Muscle layer of duodenum (tissue), 2 donors: ENCODE results near the gene WDR90.

Experiments used
- H3K27ac ChIP-seq: one replicate; pipeline ENCODE4 v1.7.0; 2013; ENCODE audit warnings: mild to moderate bottlenecking, low read length
- H3K27me3 ChIP-seq: one replicate; pipeline ENCODE4 v1.7.0; 2013; ENCODE audit warnings: low read depth, mild to moderate bottlenecking, control low read depth, low read length
- H3K36me3 ChIP-seq, 2 donors: one replicate each; pipeline ENCODE4 v1.7.0; 2013; ENCODE audit warnings: low read length in 2 of 2, control low read depth in 1 of 2, mild to moderate bottlenecking in 1 of 2; ENCODE audit not compliant: insufficient read depth in 2 of 2, control insufficient read depth in 1 of 2
- H3K4me1 ChIP-seq, 2 donors: one replicate each; pipeline ENCODE4 v1.7.0; 2013; ENCODE audit warnings: low read length in 2 of 2, mild to moderate bottlenecking in 2 of 2, control low read depth in 1 of 2, moderate library complexity in 1 of 2; ENCODE audit not compliant: insufficient read depth in 2 of 2, control insufficient read depth in 1 of 2
- H3K4me3 ChIP-seq, 2 donors: one replicate each; pipeline ENCODE4 v1.7.0; 2013; ENCODE audit warnings: low read length in 2 of 2, low read depth in 1 of 2, mild to moderate bottlenecking in 1 of 2
- H3K9me3 ChIP-seq, 2 donors: one replicate each; pipeline ENCODE4 v1.7.0; 2013; ENCODE audit warnings: low read length in 2 of 2, control low read depth in 1 of 2, mild to moderate bottlenecking in 1 of 2; ENCODE audit not compliant: control insufficient read depth in 1 of 2
- donor health status: healthy.

The WDR90 gene

GRCh38 chr16:617855-618254 lies 31.3 kb upstream of the WDR90 start:
- Histone ChIP-seq H3K4me3 (no peak overlapping the region), H3K27me3 (no peaks in the 10 kb centered on the region), H3K9me3 (no peaks in the 10 kb centered on the region), H3K4me1 (no peaks in the 10 kb centered on the region), H3K27ac (no peak overlapping the region), H3K36me3 (peaks cover 0 to 6% of the 10 kb centered on the region in 2 donors)

- peaks cover 0 to 6% of the 10 kb centered on the region in 2 donors for H3K36me3 ChIP-seq
- H3K4me1 ChIP-seq, result no peaks in the 10 kb centered on the region
- H3K27ac ChIP-seq, result no peak overlapping the region
- H3K9me3 ChIP-seq, result no peaks in the 10 kb centered on the region
- no peak overlapping the region for H3K4me3 ChIP-seq
- no peaks in the 10 kb centered on the region for H3K27me3 ChIP-seq
Measured at GRCh38 chr16:619476-620100, 29.6 kb upstream of the WDR90 start.

GRCh38 chr16:620700-621525 lies 28.3 kb upstream of the WDR90 start:
- Histone ChIP-seq H3K4me1 (no peaks in the 10 kb centered on the region), H3K9me3 (no peaks in the 10 kb centered on the region), H3K27ac (no peak overlapping the region), H3K4me3 (no peak overlapping the region), H3K36me3 (peaks cover 0 to 13% of the 10 kb centered on the region in 2 donors), H3K27me3 (no peaks in the 10 kb centered on the region)

GRCh38 chr16:621526-622105 lies 27.5 kb upstream of the WDR90 start:
- Histone ChIP-seq H3K9me3 (no peaks in the 10 kb centered on the region), H3K27ac (no peak overlapping the region), H3K4me3 (no peak overlapping the region), H3K36me3 (peaks cover 0 to 20% of the 10 kb centered on the region in 2 donors), H3K27me3 (no peaks in the 10 kb centered on the region), H3K4me1 (no peaks in the 10 kb centered on the region)

GRCh38 chr16:622920-623280 lies 26.3 kb upstream of the WDR90 start:
- no peaks in the 10 kb centered on the region for H3K9me3 ChIP-seq
- peaks cover 0 to 23% of the 10 kb centered on the region in 2 donors for H3K36me3 ChIP-seq
- H3K27ac ChIP-seq, result no peak overlapping the region
- no peak overlapping the region for H3K4me3 ChIP-seq
- H3K27me3 ChIP-seq, result no peaks in the 10 kb centered on the region
- H3K4me1 ChIP-seq, result no peaks in the 10 kb centered on the region

GRCh38 chr16:624526-625070 lies 24.6 kb upstream of the WDR90 start:
- H3K27me3 ChIP-seq, result no peaks in the 10 kb centered on the region
- no peak overlapping the region for H3K27ac ChIP-seq
- no peak overlapping the region for H3K4me3 ChIP-seq
- no peaks in the 10 kb centered on the region for H3K9me3 ChIP-seq
- peaks cover 0 to 32% of the 10 kb centered on the region in 2 donors for H3K36me3 ChIP-seq
- H3K4me1 ChIP-seq, result peaks cover 0 to 1% of the 10 kb centered on the region in 2 donors

- H3K9me3 ChIP-seq, result no peaks in the 10 kb centered on the region
- no peak overlapping the region for H3K4me3 ChIP-seq
- H3K36me3 ChIP-seq, result peaks cover 0 to 32% of the 10 kb centered on the region in 2 donors
- peaks cover 0 to 9% of the 10 kb centered on the region in 2 donors for H3K4me1 ChIP-seq
- no peak overlapping the region for H3K27ac ChIP-seq
- H3K27me3 ChIP-seq, result no peaks in the 10 kb centered on the region
Measured at GRCh38 chr16:625117-625976, 23.8 kb upstream of the WDR90 start.

- Histone ChIP-seq H3K36me3 (peaks cover 0 to 32% of the 10 kb centered on the region in 2 donors), H3K4me1 (peaks cover 0 to 17% of the 10 kb centered on the region in 2 donors), H3K4me3 (no peak overlapping the region), H3K9me3 (no peaks in the 10 kb centered on the region), H3K27ac (no peak overlapping the region), H3K27me3 (no peaks in the 10 kb centered on the region)
Measured at GRCh38 chr16:625977-626765, 23.0 kb upstream of the WDR90 start.

GRCh38 chr16:626787-627453 lies 22.2 kb upstream of the WDR90 start:
- no peaks in the 10 kb centered on the region for H3K9me3 ChIP-seq
- H3K27ac ChIP-seq, result no peak overlapping the region
- peaks cover 0 to 19% of the 10 kb centered on the region in 2 donors for H3K4me1 ChIP-seq
- peaks cover 0 to 32% of the 10 kb centered on the region in 2 donors for H3K36me3 ChIP-seq
- no peaks in the 10 kb centered on the region for H3K27me3 ChIP-seq
- no peak overlapping the region for H3K4me3 ChIP-seq
